LNCAP (cell line): ENCODE data around the gene ERN2.

Experiments used
- CTCF ChIP-seq: fragments of 450-650 bp; IDR thresholded peaks from 2 replicates; pipeline ENCODE4 v1.5.1; 2017; ENCODE audit warnings: mild to moderate bottlenecking

The ERN2 gene

DNA sequence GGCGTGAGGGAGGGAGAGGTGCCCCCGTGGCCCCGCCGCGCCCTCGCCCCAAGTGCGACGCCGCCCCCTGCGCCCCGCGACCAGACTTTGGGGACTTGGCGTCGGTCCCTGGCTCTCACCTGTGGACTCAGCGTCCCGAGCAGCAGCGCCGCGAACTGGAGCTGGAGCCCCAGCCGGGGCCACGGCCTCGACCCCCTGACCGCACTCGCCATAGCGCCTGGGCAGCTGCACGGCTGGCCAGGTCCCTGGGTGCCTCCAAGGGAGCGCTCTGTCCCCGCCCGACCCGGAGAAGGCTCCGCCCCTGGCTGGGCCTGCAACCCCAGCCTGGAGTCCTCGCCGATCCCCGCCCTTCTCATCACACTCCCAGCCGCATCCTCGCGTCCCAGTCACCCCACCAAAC lies at the start of gene ERN2:
Gene ERN2, minus strand, starts transcription at position 247 of the 400 bp plus-strand sequence. Its CDS starts 35 bp downstream, at position 212.
- TF ChIP-seq CTCF = no peak

DNA sequence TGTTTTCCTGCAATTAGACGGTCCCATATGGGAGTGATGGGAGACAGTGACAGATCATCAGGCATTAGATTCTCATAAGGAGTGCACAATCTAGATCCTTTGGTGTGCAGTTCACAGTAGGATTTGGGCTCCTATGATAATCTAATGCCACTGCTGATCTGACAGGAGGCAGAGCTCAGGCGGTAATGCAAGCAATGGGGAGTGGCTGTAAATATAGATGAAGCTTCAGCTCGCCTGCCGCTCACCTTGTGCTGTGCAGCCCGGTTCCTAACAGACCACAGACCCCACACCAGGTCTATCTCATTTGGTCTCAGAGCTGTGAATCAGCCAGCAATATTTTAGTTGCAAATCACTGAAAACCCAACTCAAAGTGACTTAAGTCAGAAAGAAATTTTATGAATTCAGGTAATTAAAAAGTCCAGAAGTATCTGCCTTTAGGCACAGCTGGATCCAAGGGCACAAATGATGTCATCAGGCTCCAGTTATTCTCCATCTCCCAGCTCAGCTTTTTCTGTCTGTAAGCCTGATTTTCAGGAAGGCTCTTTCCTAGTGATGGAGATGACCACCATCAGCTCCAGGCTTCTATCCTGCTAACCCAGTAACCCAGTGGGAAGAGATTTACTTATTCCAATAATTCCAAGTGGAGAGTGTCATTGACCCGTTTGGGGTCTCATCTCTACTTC lies 45.1 kb upstream of the ERN2 start:
- no peak for TF ChIP-seq CTCF

GRCh38 chr16:23757116-23757515 lies 44.1 kb upstream of the ERN2 start:
- no peak for TF ChIP-seq CTCF

GRCh38 chr16:23755484-23755809 lies 42.4 kb upstream of the ERN2 start:
- no peak for TF ChIP-seq CTCF

GRCh38 chr16:23754594-23755483 lies 41.8 kb upstream of the ERN2 start, which contains the start of gene CHP2:
TSS of gene CHP2 (plus strand) at chr16:23755026. CDS start at chr16:23755050, 24 bp downstream.
- TF ChIP-seq CTCF = no peak

GRCh38 chr16:23753908-23754593 lies 41.0 kb upstream of the ERN2 start:
- no peak for TF ChIP-seq CTCF

GRCh38 chr16:23748630-23749029 lies 35.6 kb upstream of the ERN2 start:
- TF ChIP-seq CTCF = no peak
